Right lobe of liver (tissue), 6 donors: ENCODE data around the gene C1orf116. TPM values are rescaled to one million over a fixed set of nuclear protein-coding genes. Genes with fewer than 3 reads are reported as not detected.

Experiments
- ATAC-seq, 4 donors: fragments of 200-7000 bp; cut with Tn5 transposase; one replicate each; pipeline ENCODE4 v1.9.1; 2020; ENCODE audit warnings: mild to moderate bottlenecking in 4 of 4, moderate library complexity in 4 of 4
- DNase-seq, 3 donors: peaks; one replicate each; pipeline ENCODE4 v3.0.0-alpha.2; 2020
- H3K27ac ChIP-seq, 3 donors: fragments of 200-600 bp; one replicate each; pipeline ENCODE4 v1.8.0; 2022
- H3K27me3 ChIP-seq, 2 donors: fragments of 200-600 bp; one replicate each; pipeline ENCODE4 v1.8.0; 2022
- H3K36me3 ChIP-seq, 4 donors: fragments of 200-600 bp; sonication (generic) in 1 of 4; one replicate each; pipeline versions ENCODE4 v1.5.1 to v1.8.0; 2017 to 2022; ENCODE audit warnings: control low read depth in 1 of 4
- H3K4me1 ChIP-seq, 4 donors: fragments of 200-600 bp; sonication (generic) in 1 of 4; one replicate each; pipeline versions ENCODE4 v1.5.1 to v1.8.0; 2017 to 2022; ENCODE audit warnings: control low read depth in 1 of 4
- H3K4me3 ChIP-seq, 3 donors: fragments of 200-600 bp; one replicate each; pipeline ENCODE4 v1.8.0; 2022
- H3K9me3 ChIP-seq, 4 donors: fragments of 200-600 bp; sonication (generic) in 1 of 4; one replicate each; pipeline versions ENCODE4 v1.5.1 to v1.8.0; 2017 to 2022; ENCODE audit warnings: control low read depth in 1 of 4
- POLR2A ChIP-seq: fragments of 450-650 bp; IDR thresholded peaks from one replicate; pipeline ENCODE4 v1.6.1; 2017; ENCODE audit warnings: antibody characterized with exemption, mild to moderate bottlenecking
- WGBS: methylation state at CpG from one replicate; pipeline ENCODE4 v1.1.6; 2018; ENCODE audit warnings: low coverage, low lambda C conversion rate; ENCODE audit not compliant: insufficient coverage; ENCODE audit errors: missing lambda C conversion rate; 5-methylcytosine and 5-hydroxymethylcytosine counted together
- intact Hi-C, 2 donors: fragments of 100-400 bp; cut with DNase I; formaldehyde crosslinking; loops; one replicate each; pipeline versions ENCODE4 v1.11.2 to v1.14.1; 2022
- long read RNA-seq: library from polyadenylated mRNA; unstranded; transcript quantifications from one replicate; pipeline ENCODE4 v2.0.0, GENCODE V29; 2019
- total RNA-seq, 6 experiments: library from RNA; depleted of rRNA in 2 of 6; stranded (reverse); fragments of >200 nt in 2 of 6; fragmentation: NEBNext Ultra II Directional in 3 of 6; extraction: Animal tissue kit (Norgen Biotek cat#: 25700) in 3 of 6; gene quantifications; one replicate each; pipeline versions ENCODE4 v1.1.0 to v1.2.4, GENCODE V29; 2016 to 2023
- TF ChIP-seq, protein P1 (sequence below), 4 donors: fragments of 200-600 bp in 3 of 4; fragments of 450-650 bp in 1 of 4; IDR thresholded peaks; one replicate each; pipeline versions ENCODE4 v1.5.1 to v1.8.0; 2016 to 2022; ENCODE audit warnings: antibody characterized with exemption in 4 of 4, mild to moderate bottlenecking in 2 of 4
- donor health status: DM: no; HTN: yes; CAD: no.
- donor health status: DM: no; HTN: no; CAD: no.
- donor health status: DM: no; HTN: no; CAD: no.
- donor health status: DM: no; HTN: yes; CAD: no.
- donor health status: DM: no; HTN: yes; CAD: no.

The C1orf116 gene
- under 1 TPM; 0.27 to 0.68 (median 0.37) TPM for total RNA-seq
- long read RNA-seq: 0 reads

DNA sequence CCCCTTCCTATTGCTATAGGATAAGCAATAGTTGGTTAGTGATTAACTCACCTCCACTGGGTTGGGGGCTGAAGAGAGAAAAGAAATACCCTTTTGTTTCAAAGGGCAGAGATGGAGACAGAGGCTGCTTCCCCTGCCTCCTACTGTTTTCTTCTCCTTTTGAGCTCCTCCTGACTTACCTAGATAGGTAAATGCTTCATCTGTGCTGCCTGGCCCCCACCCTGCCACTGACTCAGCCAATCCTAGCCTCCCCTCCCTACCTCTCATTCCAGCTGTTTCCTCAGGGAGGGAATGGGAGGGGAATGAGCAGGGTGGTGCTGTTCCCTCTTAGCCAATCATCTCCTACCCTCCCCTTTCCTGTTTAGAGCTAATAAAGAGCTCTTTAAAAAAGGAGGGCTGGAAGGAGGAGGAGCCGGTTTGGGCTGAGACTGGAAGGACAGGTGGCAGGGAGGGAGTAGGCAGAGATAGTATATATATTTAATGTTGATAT, at the start of gene C1orf116:
Gene C1orf116, minus strand, starts transcription at position 229 of the 490 bp plus-strand sequence. CDS start 5,158 bp downstream, outside the sequence.
- Histone ChIP-seq H3K36me3 (no peaks in the 10 kb centered on the region), H3K4me3 (no peak within 1 kb of the TSS), H3K9me3 (no peaks in the 10 kb centered on the region), H3K27me3 (no peaks in the 10 kb centered on the region), H3K4me1 (peaks cover 0 to 19% (median 4%) of the 10 kb centered on the region in 4 donors), H3K27ac (peak within 1 kb of the TSS in 1 of 3 donors; percentile 11)
- TF ChIP-seq, protein P1, sequence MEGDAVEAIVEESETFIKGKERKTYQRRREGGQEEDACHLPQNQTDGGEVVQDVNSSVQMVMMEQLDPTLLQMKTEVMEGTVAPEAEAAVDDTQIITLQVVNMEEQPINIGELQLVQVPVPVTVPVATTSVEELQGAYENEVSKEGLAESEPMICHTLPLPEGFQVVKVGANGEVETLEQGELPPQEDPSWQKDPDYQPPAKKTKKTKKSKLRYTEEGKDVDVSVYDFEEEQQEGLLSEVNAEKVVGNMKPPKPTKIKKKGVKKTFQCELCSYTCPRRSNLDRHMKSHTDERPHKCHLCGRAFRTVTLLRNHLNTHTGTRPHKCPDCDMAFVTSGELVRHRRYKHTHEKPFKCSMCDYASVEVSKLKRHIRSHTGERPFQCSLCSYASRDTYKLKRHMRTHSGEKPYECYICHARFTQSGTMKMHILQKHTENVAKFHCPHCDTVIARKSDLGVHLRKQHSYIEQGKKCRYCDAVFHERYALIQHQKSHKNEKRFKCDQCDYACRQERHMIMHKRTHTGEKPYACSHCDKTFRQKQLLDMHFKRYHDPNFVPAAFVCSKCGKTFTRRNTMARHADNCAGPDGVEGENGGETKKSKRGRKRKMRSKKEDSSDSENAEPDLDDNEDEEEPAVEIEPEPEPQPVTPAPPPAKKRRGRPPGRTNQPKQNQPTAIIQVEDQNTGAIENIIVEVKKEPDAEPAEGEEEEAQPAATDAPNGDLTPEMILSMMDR (IDR thresholded peaks at IDR 0.05): no peak
- TF ChIP-seq POLR2A: no peak
- WGBS: 38% methylated on average over 1 of the region's 1 CpG
- DNase-seq (no peak), ATAC-seq (peak in 3 of 4 donors; percentile 26 to 46 (median 32))
- intact Hi-C loops: no loop called here

- Histone ChIP-seq H3K27ac (peak overlapping the region; percentile 0 to 41 (median 13)), H3K4me3 (no peak overlapping the region), H3K27me3 (no peaks in the 10 kb centered on the region), H3K9me3 (no peaks in the 10 kb centered on the region), H3K36me3 (no peaks in the 10 kb centered on the region), H3K4me1 (peaks cover 0 to 26% (median 7%) of the 10 kb centered on the region in 4 donors)
- no peak for ATAC-seq
- DNase-seq: no peak
- no peak for TF ChIP-seq POLR2A
- TF ChIP-seq, protein P1 (IDR thresholded peaks at IDR 0.05): no peak
- WGBS: 70% methylated on average over 2 of the region's 2 CpGs
- intact Hi-C loops: no loop called here
Measured at GRCh38 chr1:207081806-207082205, 49.2 kb upstream of the C1orf116 start.

DNA sequence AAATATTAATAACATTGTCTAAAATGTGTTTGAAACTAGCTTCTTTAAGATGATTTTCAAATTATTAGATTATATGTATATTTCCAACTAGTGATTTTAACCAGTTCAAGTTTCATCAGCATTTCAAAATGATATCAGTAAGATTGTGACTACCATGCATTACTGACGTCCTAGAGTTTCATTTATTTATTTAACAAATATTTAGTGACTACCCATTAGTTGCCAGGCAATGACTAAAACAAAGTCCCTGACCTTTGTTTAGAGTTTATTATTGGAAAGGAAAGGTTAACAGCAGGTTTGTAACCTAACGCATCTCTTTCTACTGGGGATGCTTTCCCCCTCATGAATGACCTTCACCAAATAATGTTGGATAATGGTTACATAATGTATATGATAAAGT, 48.5 kb upstream of the C1orf116 start:
- no peak overlapping the region for H3K4me3 ChIP-seq
- TF ChIP-seq POLR2A: no peak
- TF ChIP-seq, protein P1 (IDR thresholded peaks at IDR 0.05): no peak
- ATAC-seq (peak; percentile 13 to 74 (median 50)), DNase-seq (no peak)
- no peaks in the 10 kb centered on the region for H3K27me3 ChIP-seq
- intact Hi-C loops: no loop called here
- no peaks in the 10 kb centered on the region for H3K9me3 ChIP-seq
- no peaks in the 10 kb centered on the region for H3K36me3 ChIP-seq
- WGBS: 19% methylated on average over 2 of the region's 2 CpGs
- H3K4me1 ChIP-seq: peaks cover 0 to 24% (median 7%) of the 10 kb centered on the region in 4 donors
- H3K27ac ChIP-seq: peak overlapping the region in 2 of 3 donors; percentile 19 to 41

GRCh38 chr1:207079706-207080241, 47.2 kb upstream of the C1orf116 start:
- peaks cover 0 to 19% (median 2%) of the 10 kb centered on the region in 4 donors for H3K4me1 ChIP-seq
- 100% methylated on average over 3 of the region's 6 CpGs for WGBS
- H3K4me3 ChIP-seq: no peak overlapping the region
- H3K36me3 ChIP-seq: no peaks in the 10 kb centered on the region
- H3K9me3 ChIP-seq: no peaks in the 10 kb centered on the region
- ATAC-seq (no peak), DNase-seq (no peak)
- no peaks in the 10 kb centered on the region for H3K27me3 ChIP-seq
- intact Hi-C loops: no loop called here
- H3K27ac ChIP-seq: no peak overlapping the region
- TF ChIP-seq, protein P1 (IDR thresholded peaks at IDR 0.05): no peak
